Sigmoid colon (tissue), 7 donors: Measurements from ENCODE around the gene RIPOR3. TPM values are rescaled to one million over a fixed set of nuclear protein-coding genes. Genes with fewer than 3 reads are reported as not detected.

Source experiments
- DNase-seq: peaks from one replicate; pipeline ENCODE4 v3.0.0-alpha.2; 2019
- H3K27ac ChIP-seq, 4 donors: fragments of 200-600 bp; sonication (generic); one replicate each; pipeline ENCODE4 v1.5.1; 2016 to 2019; ENCODE audit warnings: mild to moderate bottlenecking in 1 of 4
- H3K27me3 ChIP-seq, 3 donors: fragments of 200-600 bp; sonication (generic); one replicate each; pipeline ENCODE4 v1.5.1; 2019; ENCODE audit warnings: mild to moderate bottlenecking in 1 of 3
- H3K36me3 ChIP-seq, 4 donors: fragments of 200-600 bp; sonication (generic); one replicate each; pipeline ENCODE4 v1.5.1; 2016 to 2019
- H3K4me1 ChIP-seq, 4 donors: fragments of 200-600 bp; sonication (generic); one replicate each; pipeline ENCODE4 v1.5.1; 2017 to 2019
- H3K4me3 ChIP-seq, 4 donors: fragments of 200-600 bp; sonication (generic); one replicate each; pipeline ENCODE4 v1.5.1; 2017 to 2019; ENCODE audit warnings: mild to moderate bottlenecking in 2 of 4, moderate library complexity in 1 of 4
- H3K9me3 ChIP-seq, 4 donors: fragments of 200-600 bp in 3 of 4; sonication (generic) in 3 of 4; one replicate each; pipeline versions ENCODE4 v1.5.1 to v1.6.1; 2013 to 2019
- EP300 ChIP-seq, 4 donors: sonication (generic); formaldehyde crosslinking; IDR thresholded peaks; one replicate each; pipeline ENCODE4 v1.6.1; 2017; ENCODE audit warnings: antibody characterized with exemption in 4 of 4
- POLR2A ChIP-seq, 2 donors: fragments of 450-650 bp; IDR thresholded peaks; one replicate each; pipeline ENCODE4 v1.6.1; 2016; ENCODE audit warnings: antibody characterized with exemption in 2 of 2, mild to moderate bottlenecking in 2 of 2, moderate library complexity in 2 of 2
- POLR2AphosphoS5 ChIP-seq, 4 donors: sonication (generic); formaldehyde crosslinking; IDR thresholded peaks; one replicate each; pipeline ENCODE4 v1.6.1; 2017; ENCODE audit warnings: antibody characterized with exemption in 4 of 4
- WGBS, 2 donors: extraction: QIAGEN DNeasy Blood & Tissue Kit; methylation state at CpG; one replicate each; pipeline ENCODE4 v1.1.7; 2013; 5-methylcytosine and 5-hydroxymethylcytosine counted together
- intact Hi-C: fragments of 100-400 bp; cut with DNase I; formaldehyde crosslinking; loops from one replicate; pipeline ENCODE4 v1.15.1; 2023
- polyA plus RNA-seq, 3 donors: library from polyadenylated mRNA; stranded (reverse); fragments of 200-250 nt; gene quantifications; one replicate each; pipeline ENCODE4 v1.2.3, GENCODE V29; 2013
- total RNA-seq, 4 donors: library from RNA; depleted of rRNA; stranded (reverse); fragments of >200 nt; gene quantifications; one replicate each; pipeline ENCODE4 v1.1.0, GENCODE V29; 2016
- TF ChIP-seq, protein P1 (sequence below), 4 experiments: fragments of 450-650 bp in 3 of 4; fragments of 200-600 bp in 1 of 4; IDR thresholded peaks; one replicate each; pipeline ENCODE4 v1.5.1; 2016 to 2019; ENCODE audit warnings: antibody characterized with exemption in 4 of 4, mild to moderate bottlenecking in 3 of 4, moderate library complexity in 2 of 4
- donor health status: healthy with polysubstance abuse.
- donor health status: Bipolar disorder and iron deficiency.
- donor health status: healthy.

The RIPOR3 gene
- total and polyA plus RNA-seq, 7 donors, result 0.92 to 28.0 (median 9.4) TPM

DNA sequence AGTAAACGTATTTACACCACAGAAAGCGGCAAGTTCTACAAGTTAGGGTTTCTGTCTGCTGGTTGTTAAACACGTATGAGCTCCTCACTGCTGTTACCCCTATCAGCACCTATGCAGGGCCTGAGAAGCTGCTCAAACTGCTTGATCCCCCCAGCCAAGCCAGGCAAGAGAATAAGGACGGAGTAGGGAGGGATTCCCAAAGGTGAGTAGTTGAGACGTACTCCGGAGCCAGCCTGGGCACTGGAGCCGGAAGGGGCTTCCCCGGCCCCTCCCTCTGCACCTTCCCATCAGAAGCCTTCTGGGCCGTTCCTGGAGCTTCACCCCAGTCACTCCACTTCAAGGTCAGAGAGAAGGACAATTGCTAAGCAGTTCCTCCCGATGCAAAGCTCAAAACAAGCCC, 58.0 kb downstream of the RIPOR3 start:
- no peaks in the 10 kb centered on the region for H3K27me3 ChIP-seq
- intact Hi-C loops, result no loop called here
- no peaks in the 10 kb centered on the region for H3K9me3 ChIP-seq
- H3K4me3 ChIP-seq, result no peak overlapping the region
- no peak for TF ChIP-seq POLR2A (IDR thresholded peaks at IDR 0.05)
- no peak for TF ChIP-seq POLR2AphosphoS5 (IDR thresholded peaks at IDR 0.05)
- no peak for TF ChIP-seq EP300 (IDR thresholded peaks at IDR 0.05)
- TF ChIP-seq, protein P1, sequence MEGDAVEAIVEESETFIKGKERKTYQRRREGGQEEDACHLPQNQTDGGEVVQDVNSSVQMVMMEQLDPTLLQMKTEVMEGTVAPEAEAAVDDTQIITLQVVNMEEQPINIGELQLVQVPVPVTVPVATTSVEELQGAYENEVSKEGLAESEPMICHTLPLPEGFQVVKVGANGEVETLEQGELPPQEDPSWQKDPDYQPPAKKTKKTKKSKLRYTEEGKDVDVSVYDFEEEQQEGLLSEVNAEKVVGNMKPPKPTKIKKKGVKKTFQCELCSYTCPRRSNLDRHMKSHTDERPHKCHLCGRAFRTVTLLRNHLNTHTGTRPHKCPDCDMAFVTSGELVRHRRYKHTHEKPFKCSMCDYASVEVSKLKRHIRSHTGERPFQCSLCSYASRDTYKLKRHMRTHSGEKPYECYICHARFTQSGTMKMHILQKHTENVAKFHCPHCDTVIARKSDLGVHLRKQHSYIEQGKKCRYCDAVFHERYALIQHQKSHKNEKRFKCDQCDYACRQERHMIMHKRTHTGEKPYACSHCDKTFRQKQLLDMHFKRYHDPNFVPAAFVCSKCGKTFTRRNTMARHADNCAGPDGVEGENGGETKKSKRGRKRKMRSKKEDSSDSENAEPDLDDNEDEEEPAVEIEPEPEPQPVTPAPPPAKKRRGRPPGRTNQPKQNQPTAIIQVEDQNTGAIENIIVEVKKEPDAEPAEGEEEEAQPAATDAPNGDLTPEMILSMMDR (IDR thresholded peaks at IDR 0.05), result no peak
- no peak overlapping the region for H3K27ac ChIP-seq
- no peaks in the 10 kb centered on the region for H3K36me3 ChIP-seq
- DNase-seq, result no peak
- H3K4me1 ChIP-seq, result peaks cover 0 to 21% (median 20%) of the 10 kb centered on the region in 4 donors
- 72% methylated on average over 10 of the region's 10 CpGs for WGBS, 2 donors

DNA sequence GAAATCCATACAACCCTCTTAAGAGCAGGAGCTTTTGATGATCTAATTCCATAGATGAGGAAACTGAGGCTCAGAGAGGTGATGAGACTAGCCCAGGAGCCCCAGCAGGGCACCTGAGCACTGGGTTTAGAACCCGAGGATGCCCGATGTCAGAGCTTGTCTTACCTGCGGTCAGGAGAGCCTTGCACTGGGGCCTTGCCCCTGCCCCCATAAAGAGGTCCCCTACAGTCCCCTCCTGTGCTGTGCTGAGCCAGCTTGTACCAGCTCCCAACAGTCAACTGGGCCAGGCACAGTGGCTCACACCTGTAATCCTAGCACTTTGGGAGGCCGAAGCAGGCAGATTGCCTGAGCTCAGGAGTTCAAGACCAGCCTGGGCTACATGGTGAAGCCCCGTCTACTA, 58.6 kb downstream of the RIPOR3 start:
- peaks cover 0 to 21% (median 20%) of the 10 kb centered on the region in 4 donors for H3K4me1 ChIP-seq
- no peaks in the 10 kb centered on the region for H3K36me3 ChIP-seq
- no peak for TF ChIP-seq POLR2AphosphoS5 (IDR thresholded peaks at IDR 0.05)
- TF ChIP-seq POLR2A (IDR thresholded peaks at IDR 0.05), result no peak
- TF ChIP-seq EP300 (IDR thresholded peaks at IDR 0.05), result no peak
- H3K27me3 ChIP-seq, result no peaks in the 10 kb centered on the region
- H3K4me3 ChIP-seq, result no peak overlapping the region
- intact Hi-C loops, result no loop called here
- 91 to 95% methylated on average over 5 of the region's 5 CpGs for WGBS, 2 donors
- DNase-seq, result no peak
- no peaks in the 10 kb centered on the region for H3K9me3 ChIP-seq
- H3K27ac ChIP-seq, result no peak overlapping the region

DNA sequence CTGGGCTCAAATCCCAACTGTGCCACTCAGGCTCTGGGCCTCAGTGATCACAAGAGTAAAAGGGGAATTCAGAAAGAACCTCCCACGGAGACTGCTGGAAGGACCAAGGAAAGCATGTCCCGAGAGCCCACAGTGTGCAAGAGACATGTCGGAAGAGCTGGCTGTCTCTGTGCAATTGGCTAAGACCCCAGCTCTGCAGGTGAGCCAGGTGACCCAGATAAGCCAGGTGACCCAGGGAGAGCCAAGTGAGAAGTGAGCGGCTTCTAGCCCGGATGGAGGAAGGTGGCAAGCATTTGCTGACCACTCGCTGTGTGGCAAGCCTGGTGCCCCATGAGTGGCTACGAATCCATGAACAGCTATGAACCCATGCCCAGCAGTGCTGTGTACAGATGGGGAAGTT, 59.1 kb downstream of the RIPOR3 start:
- H3K27ac ChIP-seq, result no peak overlapping the region
- no peaks in the 10 kb centered on the region for H3K36me3 ChIP-seq
- TF ChIP-seq POLR2AphosphoS5 (IDR thresholded peaks at IDR 0.05) (no peak), POLR2A (IDR thresholded peaks at IDR 0.05) (no peak), EP300 (IDR thresholded peaks at IDR 0.05) (no peak)
- TF ChIP-seq, protein P1 (IDR thresholded peaks at IDR 0.05), result no peak
- no peak overlapping the region for H3K4me3 ChIP-seq
- peaks cover 0 to 18% (median 17%) of the 10 kb centered on the region in 4 donors for H3K4me1 ChIP-seq
- 90 to 94% methylated on average over 7 of the region's 7 CpGs for WGBS, 2 donors
- no peaks in the 10 kb centered on the region for H3K27me3 ChIP-seq
- intact Hi-C loops, result no loop called here
- no peak for DNase-seq
- no peaks in the 10 kb centered on the region for H3K9me3 ChIP-seq

DNA sequence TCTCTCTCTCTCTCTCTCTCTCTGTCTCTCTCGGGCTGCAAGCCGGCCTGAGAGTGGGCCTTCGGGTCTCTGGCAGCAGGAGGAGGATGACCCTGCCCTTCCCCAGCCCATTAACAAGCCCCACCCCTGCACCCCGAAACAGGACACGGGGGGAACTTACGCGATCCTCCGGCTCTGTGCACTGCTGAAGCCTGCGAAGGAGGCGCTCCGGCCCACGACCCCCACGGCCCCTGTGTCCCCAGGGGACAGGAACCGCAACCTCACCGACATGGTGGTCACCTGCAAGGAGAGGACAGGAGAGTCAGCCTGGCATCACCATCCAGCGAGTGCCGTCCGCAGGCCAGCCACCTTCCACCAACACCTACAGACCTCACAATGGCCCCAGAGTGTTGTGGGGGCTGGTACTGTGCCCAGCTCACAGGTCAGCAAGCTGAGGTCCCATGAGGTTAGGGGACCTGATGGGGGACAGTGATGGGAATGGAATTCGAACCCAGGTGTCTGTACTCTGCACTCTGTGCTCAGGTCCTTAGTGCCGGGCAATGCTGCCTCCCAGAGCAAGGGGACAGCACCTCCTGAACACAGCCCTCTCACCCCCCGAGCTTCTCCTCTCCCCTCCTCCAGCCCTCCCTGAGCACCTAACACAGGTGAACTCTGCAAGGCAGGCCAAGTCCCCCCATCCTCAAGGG, 60.6 kb downstream of the RIPOR3 start:
- intact Hi-C loops, result no loop called here
- no peak overlapping the region for H3K4me3 ChIP-seq
- no peaks in the 10 kb centered on the region for H3K27me3 ChIP-seq
- TF ChIP-seq POLR2AphosphoS5 (IDR thresholded peaks at IDR 0.05) (no peak), POLR2A (IDR thresholded peaks at IDR 0.05) (no peak), EP300 (IDR thresholded peaks at IDR 0.05) (no peak)
- TF ChIP-seq, protein P1 (IDR thresholded peaks at IDR 0.05), result no peak
- H3K27ac ChIP-seq, result no peak overlapping the region
- no peaks in the 10 kb centered on the region for H3K9me3 ChIP-seq
- DNase-seq, result no peak
- H3K4me1 ChIP-seq, result peaks cover 0 to 11% (median 7%) of the 10 kb centered on the region in 4 donors
- no peaks in the 10 kb centered on the region for H3K36me3 ChIP-seq
- 90 to 92% methylated on average over 21 of the region's 21 CpGs for whole genome bisulfite sequencing, 2 donors

DNA sequence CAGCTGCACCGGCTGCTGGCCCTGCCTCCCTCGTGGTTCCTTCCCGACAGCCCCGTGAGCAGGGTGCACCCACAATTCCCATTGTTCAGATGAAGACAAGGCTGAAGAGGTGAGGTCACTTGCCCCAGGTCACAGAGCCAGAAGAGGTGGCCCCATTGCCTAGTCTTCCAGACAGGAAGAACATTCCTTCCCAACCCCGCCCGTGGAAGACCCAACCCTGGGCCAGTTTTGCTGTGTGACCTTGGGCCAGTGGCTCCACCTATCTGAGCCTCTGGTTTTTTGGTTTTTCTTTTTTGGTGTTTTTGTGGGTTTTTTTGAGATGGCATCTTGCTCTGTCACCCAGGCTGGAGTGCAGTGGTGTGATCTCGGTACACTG, 61.7 kb downstream of the RIPOR3 start:
- no peak overlapping the region for H3K4me3 ChIP-seq
- H3K27ac ChIP-seq, result no peak overlapping the region
- intact Hi-C loops, result no loop called here
- no peak for DNase-seq
- H3K4me1 ChIP-seq, result peaks cover 0 to 11% (median 4%) of the 10 kb centered on the region in 4 donors
- H3K9me3 ChIP-seq, result no peaks in the 10 kb centered on the region
- TF ChIP-seq, protein P1 (IDR thresholded peaks at IDR 0.05), result no peak
- no peak for TF ChIP-seq POLR2A (IDR thresholded peaks at IDR 0.05)
- TF ChIP-seq EP300 (IDR thresholded peaks at IDR 0.05), result no peak
- TF ChIP-seq POLR2AphosphoS5 (IDR thresholded peaks at IDR 0.05), result no peak
- WGBS, 2 donors, result 77 to 78% methylated on average over 7 of the region's 7 CpGs
- no peaks in the 10 kb centered on the region for H3K36me3 ChIP-seq
- H3K27me3 ChIP-seq, result no peaks in the 10 kb centered on the region
